HG03159 (cell line): ENCODE data around the gene RAPGEF2.
A peak's percentile ranks its signal among the peaks of the same experiment; 100 is the strongest.
"Not testable (repeated sequence)": the region's sequence is repeated elsewhere in the genome, so short reads cannot be mapped to it uniquely, and the experiment has no call there.

Experiments used
- ATAC-seq: cut with Tn5 transposase; IDR thresholded peaks from one replicate; pipeline ENCODE4 v1.9.1; 2021; ENCODE audit warnings: mild to moderate bottlenecking, moderate library complexity; ENCODE audit not compliant: unreplicated experiment

RAPGEF2 gene

DNA sequence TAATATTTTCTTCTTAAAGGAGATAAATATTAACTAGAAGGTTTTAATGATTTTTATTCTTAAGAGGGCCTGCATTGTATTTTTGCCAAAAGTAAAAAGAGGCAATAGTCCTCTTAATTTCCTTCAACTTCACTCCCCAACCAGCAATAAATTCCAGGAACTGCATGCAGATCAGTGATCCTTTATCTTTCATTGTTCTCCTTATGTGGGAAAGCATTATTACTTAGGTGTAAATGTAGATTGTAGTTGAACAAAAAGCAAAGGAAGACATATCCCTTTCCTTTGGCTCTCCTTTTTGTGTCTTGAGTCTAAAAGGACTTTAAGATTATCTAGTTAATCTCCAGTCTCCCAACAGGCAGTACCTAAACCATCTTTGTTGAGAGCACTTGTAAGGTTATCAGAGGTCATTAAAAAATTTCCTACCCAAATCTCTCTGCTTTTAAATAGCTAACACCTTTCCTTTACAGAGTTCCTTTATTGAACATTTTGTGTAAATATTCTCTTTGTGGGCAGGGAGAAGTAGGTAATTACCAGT, 55.3 kb downstream of the RAPGEF2 start:
- ATAC-seq = no peak

DNA sequence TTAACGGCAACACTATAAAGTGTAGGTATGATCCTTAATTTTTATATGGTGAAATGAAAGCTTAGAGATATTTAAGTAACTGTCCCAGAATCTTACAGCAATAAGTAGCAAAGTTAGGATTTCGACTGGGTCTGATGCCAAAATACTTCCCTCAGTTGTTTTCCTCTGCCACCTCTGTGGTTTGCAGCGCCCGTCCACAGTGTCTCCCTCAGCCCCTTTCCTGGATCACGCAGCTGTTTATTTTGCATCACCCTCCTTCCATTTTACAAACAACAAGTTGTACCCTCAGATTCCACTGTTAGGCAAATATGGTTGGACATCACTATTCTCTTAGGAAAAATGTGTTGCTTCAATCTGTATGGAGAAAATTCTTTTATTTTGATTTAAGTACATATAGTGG, 56.1 kb downstream of the RAPGEF2 start:
- ATAC-seq = no peak

DNA sequence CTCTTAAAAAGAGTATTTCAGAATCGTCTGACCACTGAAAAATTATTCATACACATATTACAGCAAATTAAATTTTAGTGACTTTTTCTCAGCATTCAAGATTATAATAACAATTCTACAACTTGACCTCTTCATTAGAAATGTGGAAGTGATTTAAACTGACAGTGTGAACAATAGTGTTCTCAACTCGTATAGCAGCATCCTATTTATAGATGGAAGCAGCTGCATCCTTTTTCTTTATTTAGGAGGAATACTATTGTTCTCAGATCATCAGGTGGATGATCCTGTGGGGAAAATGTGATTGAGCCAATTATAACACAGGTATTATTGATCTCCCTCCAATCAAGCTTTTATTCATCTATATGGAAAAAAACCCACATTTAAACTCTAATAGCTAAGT, 56.7 kb downstream of the RAPGEF2 start:
- ATAC-seq = no peak

DNA sequence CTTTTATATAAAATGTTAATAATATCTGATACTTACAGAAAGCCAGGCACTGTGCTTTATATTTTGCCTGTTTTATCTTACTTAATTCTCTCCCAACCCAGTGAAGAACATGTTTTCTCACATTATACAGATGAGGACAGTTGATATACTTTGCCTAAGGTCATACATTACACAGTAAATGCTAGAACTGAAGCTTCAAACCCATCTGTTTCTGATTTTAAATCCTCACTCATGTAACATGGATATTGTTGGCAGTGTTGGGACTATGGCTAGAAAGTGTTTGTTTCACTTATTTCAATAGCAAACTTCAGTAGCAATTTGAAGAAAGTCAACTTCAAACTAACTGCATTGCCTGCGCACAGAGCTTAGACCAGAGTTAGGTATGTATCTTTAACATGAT, 57.4 kb downstream of the RAPGEF2 start:
- ATAC-seq = no peak

DNA sequence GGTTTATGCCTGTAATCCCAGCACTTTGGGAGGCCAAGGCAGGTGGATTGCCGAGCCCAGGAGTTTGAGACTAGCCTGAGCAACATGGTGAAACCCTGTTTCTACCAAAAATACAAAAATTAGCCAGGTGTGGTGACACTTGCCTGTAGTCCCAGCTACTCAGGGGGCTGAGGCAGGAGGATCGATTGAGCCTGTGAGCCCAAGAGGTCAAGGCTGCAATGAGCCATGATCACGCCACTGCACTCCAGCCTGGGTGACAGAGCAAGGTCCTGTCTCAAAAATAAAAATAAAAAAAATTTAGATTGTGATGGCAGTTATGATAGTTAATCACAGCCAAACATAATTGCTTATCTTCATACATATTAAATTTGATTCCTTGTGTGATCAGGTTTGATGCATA, 58.6 kb downstream of the RAPGEF2 start:
- not testable (repeated sequence) for ATAC-seq

DNA sequence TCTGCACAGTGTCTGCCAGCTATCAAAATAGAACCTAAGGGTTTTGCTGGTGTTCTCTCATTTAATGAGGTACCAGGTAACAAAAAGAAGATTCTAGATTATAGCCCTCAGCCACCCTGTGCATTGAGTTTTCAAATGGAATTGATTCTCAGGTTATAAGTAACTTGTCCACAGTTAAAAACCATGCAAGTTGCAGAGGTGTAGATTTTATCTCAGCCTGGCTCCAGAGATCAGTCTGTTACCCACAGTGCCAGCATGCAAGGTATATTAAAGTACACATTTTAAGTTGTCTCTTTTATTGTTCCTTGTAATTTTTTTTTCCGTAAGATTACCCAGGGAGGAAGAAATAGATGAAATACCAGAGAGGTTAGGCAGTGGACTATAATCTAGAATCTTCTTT, 59.7 kb downstream of the RAPGEF2 start:
- no peak for ATAC-seq

DNA sequence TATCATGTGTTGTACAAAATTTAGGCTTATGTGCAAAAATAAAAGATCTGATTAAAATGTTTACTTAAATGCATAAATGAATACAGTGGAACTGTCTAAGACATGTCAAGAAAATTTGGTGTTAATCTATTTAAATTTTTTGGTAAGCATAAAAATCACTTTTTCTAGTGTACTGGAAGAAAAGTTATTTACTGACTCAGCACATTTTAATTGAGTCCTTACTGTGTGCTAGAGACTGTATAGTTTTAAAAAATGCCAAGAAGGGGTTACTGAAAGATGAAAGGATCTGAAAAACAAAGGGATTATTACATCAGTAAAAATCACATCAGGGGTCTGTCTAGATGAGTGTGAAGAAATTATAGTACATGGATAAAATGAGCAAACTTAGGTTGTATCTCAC, 60.6 kb downstream of the RAPGEF2 start:
- ATAC-seq = no peak

DNA sequence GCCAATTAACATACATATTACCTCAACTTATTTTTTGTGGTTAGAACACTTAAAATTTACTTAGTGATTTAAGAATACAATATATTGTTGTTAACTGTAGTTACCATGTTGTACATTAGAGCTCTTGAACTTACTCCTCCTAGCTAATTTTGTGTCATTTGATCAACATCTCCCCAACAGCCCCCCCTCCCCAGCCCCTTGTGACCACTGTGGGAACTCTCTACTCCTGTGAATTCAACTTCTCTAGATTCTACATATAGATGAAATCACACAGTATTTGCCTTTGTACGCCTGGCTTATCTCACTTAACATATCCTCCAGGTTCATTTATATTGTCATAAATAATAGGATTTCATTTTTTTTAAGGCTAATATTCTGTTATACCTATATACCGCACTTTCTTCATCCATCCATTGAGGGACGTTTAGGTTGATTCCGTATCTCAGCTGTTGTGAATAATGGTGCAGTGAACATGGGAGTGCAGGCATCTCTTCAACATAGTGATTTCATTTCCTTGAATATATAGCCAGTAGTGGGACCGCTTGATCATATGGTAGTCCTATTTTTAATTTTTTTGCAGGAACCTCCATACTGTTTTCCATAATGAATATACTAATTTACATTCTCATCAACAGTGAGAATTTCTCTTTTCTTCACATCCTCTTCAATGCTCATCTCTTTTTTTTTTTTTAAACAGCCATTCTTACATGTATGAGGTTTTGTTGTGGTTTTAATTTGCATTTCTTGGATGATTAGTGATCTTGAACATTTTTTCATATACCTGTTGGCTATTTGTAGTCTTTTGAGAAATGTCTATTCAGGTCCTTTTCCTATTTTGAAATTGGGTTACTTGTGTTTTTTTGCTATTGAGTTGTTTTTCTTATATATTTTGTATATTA, 66.8 kb downstream of the RAPGEF2 start:
- peak; percentile 66 for ATAC-seq

DNA sequence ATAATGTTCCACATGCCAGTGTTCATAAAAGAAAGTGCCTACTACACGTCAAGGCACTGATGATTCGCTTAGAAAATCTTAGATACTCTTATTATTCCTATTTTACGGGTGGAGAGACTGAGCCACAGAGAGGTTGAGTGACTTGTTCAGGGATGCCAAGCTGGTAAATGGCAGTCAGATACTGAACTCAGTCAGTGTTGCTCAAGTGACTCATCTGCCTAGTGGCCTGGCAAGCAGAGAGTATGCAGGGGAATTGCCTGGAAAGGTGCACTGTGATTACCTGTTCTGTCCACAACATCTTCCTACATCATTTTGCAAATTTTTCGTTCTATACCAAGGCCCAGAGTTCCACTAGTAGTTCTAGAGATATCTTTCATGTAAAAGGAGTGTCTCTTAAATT, 68.4 kb downstream of the RAPGEF2 start:
- ATAC-seq = no peak

DNA sequence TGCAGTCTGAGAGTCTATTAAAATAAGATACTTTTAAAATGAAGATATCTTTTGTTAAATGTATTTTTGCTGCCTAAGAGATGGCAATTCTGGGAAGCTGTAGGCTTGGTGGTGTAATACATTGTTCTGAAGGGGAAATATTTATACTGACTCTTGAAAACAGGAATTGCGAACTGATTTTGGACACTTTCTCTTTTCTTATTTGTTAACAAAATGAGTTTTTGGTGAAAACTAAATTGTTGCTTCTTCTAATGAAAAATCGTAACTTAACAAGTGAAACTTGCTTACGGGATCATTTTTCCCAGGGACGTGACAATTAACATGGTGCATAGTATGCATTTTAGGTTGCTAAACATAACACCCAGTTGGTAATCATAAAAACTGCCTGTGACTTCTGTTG, 71.0 kb downstream of the RAPGEF2 start:
- no peak for ATAC-seq

DNA sequence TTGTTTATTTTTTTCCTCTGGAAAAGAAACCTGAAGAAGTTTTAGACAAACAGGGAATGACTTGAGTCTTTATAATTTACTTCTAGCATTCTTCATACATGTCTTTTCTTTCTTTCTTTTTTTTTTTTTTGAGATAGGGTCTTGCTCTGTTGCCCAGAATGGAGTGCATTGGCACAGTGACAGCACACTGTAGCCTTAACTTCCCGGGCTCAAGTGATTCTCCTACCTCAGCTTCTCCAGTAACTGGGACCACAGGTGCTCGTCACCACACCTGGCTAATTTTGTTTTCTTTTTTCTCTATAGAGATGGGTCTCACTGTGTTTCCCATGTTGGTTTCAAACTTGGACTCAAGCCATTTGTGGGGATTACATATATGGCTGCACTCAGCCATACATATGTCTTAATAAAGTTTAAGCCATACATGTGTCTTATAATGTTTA, 71.8 kb downstream of the RAPGEF2 start:
- no peak for ATAC-seq

DNA sequence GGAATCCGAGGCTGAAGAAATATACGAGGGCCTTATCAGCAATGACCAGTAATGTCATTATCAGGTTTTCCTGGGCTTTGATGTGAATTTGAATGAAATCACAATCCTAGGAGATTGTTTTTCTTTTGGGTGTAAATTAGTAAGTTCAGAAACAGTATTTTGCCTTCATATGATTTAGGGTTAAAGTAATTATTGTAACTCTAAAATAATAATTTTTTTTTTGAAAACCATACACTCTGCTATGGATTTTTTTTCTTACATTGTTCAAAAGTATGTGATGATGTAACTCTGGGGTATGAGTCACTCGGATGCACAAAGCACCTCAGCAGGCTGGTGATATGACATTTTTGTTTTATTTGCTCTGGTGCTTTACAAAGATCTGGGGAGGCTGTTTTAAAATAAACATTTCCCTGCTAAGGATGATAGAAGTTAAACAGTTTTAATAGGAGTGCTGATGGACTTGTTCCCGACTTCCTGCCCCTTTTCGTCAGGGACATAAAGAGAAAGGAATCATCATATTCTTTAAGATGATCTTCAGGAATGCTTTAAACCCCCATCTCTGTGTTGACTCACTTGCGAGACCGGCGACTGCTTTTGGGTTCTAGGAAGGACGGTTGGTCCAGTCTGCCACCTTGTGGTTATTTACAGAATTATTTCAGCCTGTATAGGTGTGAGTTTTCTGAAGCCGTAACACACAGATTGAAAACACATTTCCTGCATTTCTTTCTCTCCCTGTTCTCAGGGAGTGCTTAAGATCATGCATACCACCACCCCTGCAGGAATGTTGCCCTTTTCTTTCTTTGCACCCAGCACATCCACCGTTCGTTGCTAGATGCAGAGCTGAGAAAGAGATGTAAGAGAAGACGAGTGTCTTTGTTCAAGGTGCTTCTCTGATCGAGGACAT, 72.5 kb downstream of the RAPGEF2 start:
- peak; percentile 37 for ATAC-seq

DNA sequence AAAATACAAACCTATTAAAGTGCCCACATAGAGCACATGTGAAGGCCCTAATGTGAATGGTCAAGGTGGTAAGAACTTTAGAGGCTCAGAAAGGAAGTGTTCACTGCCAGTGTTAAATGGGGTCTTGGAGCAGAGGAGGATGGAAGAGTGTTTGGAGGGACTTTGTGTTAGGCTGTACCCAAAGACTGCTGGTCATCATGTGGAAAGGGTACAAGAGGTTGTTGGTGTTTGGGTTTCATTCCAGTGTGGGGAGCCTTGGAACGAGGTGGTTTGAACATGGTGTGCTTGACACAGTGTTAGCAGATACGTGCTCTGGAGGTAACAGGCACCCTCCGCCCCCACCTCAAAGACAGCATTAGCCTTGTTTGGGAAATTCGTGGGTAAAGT, 73.1 kb downstream of the RAPGEF2 start:
- no peak for ATAC-seq

DNA sequence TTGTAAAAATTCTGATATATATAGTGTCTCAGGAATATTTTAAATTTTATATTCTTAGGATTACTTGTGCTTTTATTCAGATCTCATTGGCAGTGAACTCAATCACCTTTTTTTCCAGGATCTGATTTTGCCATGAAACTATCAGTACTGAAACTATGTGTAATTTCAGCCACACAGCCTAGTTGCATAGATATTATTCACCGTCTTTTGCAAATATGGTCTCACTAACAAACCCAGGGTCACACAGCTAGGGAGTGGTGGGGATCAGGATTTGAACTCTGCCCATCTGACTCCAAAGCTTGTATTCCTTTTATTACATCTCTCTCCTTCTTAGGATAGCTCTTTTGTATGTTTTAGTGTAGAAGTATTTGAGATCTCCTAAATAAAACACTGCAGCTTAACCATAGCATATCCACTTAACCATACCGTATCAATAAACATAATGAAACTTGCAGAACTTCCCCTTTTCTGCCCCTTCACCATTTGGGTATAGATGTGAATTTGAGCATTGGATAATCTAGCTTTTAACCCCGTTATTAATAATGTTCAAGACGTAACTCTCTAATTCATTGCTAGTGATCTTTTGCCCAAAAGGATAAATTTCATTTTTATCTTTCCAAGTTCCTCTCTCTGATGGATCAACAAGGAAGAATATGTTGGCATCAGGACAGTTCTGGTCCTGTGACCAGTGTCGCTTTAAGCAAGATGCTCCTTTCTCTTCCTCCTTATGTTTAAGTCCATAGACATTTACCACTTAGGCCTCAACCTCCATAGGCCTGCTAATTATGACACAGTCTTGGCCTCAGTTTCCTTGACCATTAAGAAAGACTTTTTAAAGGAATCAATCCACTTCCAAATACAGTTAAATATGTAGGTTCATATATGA, 74.6 kb downstream of the RAPGEF2 start:
- peak; percentile 46 for ATAC-seq

DNA sequence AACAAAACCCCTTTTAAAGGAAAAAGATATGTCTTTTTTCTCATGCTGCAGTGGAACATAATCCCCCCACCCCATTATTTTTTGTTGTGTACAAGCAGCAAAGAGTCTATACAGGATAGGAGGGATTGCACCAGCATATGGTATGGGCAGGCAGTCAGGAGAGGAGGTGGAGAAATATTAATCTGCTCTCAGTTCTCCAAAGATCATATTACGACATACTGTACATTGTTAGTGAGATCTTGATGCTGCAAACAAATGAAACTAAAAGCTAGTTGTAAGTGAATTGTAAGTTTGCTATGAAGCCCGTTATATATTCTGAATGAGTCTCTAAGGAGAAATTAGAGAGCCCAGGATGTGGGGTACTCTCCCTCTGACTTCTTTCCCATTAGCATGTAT, 75.3 kb downstream of the RAPGEF2 start:
- no peak for ATAC-seq

DNA sequence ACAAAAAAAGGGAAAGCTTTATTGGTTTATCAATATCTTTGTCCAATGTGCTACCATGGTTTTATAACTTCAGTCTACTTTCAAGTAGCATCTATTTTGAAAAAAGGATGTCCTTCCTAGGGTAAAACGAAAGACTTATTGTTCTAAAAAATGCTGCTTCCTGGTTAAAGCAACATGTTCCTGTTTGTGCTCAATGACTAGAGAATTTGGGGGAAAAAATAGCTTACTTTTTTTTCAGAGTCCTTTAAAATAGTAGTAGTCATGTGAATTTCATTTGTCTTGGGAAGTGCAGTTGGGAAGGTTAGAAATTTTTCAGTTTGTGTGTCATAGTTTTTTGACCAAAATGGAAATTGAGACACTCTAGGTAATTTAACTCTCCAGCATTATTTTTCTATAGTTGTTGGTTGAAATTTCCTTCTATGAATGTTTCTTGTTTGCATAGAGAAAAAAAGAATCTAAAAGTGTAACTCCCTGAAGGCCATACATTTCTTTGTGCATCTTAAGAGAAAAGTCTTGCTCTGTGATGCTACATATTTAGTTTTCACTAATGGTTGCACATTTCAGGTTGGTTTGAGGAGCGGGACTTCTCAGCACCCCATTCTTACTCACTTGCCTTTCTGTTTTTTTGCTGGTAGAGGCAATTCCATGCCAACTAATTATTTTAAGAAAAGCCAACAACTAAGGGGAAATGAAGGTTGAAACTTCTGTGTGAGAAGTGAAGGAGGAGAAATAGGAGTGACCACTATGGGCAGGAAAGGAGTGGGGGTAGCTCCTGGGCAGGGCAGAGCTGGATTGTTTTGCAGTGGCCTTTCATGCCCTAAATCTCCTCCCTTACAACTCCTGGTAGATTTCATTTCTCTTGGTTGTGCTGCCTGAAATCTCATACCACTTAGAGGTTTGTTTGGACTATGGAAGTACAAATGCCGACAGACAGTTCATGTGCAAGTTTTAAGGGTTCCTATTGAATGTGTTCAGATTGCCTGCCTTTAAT, 76.4 kb downstream of the RAPGEF2 start:
- no peak for ATAC-seq

DNA sequence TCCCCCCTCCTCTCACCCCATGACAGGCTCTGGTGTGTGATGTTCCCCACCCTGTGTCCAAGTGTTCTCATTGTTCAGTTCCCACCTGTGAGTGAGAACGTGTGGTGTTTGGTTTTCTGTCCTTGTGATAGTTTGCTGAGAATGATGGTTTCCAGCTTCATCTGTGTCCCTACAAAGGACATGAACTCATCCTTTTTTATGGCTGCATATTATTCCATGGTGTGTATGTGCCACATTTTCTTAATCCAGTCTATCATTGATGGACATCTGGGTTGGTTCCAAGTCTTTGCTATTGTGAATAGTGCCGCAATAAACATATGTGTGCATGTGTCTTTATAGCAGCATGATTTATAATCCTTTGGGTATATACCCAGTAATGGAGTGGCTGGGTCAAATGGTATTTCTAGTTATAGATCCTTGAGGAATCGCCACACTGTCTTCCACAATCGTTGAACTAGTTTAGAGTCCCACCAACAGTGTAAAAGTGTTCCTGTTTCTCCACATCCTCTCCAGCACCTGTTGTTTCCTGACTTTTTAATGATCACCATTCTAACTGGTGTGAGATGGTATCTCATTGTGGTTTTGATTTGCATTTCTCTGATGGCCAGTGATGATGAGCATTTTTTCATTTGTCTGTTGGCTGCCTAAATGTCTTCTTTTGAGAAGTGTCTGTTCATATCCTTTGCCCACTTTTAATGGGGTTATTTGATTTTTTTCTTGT, 81.2 kb downstream of the RAPGEF2 start:
- not testable (repeated sequence) for ATAC-seq

DNA sequence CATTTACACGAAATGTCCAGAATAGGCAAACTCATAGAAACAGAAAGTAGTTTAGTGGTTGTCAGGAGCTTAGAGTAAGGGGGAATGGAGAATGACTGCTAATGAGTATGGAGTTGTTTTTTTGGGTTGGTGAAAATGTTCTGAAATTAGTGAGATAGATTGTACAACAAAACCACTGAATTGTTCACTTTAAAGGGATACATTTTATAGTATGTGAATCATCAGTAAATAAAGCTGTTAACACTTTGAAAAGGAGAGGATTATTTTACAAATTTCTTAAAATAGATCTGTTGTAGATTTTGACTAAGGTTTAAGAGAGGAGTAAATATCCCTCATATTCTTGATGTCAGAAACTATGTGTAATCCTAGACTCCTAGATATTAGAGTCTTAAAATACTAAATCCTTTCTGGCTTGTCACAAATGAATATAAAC, 82.7 kb downstream of the RAPGEF2 start:
- no peak for ATAC-seq

DNA sequence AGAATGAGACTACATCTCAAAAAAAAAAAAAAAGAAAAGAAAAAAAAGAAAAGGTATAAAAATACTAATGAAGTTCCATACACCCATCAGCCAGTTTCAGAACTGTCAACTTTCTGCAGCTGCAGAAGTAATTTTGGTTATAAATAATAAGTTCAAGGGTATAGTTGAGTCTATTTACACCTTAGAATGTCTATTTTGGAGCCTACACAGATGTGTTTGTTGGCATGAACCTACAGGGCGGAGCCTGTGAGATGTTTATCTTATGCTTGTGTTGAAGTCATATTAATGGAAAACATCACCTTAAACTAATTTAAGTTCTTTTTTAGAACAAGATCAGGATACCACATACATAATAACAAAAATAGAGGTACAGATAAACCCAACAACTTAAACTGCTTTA, 85.8 kb downstream of the RAPGEF2 start:
- ATAC-seq = no peak
